A673 (cell line): ENCODE data around the gene LDLRAP1.

ENCODE experiments used
- CTCF ChIP-seq: fragments of 300-800, 200-600 bp; sonication (generic); conservative IDR thresholded peaks from 2 replicates; pipeline ENCODE4 v1.5.1; 2017; ENCODE audit warnings: low read depth, mild to moderate bottlenecking, antibody characterized with exemption, low read length, moderate library complexity, mixed read lengths
- EZH2 ChIP-seq: fragments of 200-600 bp; sonication (generic); IDR thresholded peaks from 2 replicates; pipeline ENCODE4 v1.6.1; 2017; ENCODE audit warnings: borderline replicate concordance, low read depth, mild to moderate bottlenecking, mixed read lengths, antibody characterized with exemption, low read length; ENCODE audit not compliant: poor library complexity, severe bottlenecking

GRCh38 chr1:25567710-25568089 is 24.3 kb downstream of the LDLRAP1 start:
- TF ChIP-seq CTCF: no peak
- no peak for TF ChIP-seq EZH2
